GM18870 (cell line): ENCODE measurements around the gene SIGLEC11.
"Not testable (repeated sequence)": the region's sequence is repeated elsewhere in the genome, so short reads cannot be mapped to it uniquely, and the experiment has no call there.

Experiments
- ATAC-seq: cut with Tn5 transposase; IDR thresholded peaks from one replicate; pipeline ENCODE4 v1.9.1; 2021; ENCODE audit warnings: moderate library complexity; ENCODE audit not compliant: unreplicated experiment

The SIGLEC11 gene

DNA sequence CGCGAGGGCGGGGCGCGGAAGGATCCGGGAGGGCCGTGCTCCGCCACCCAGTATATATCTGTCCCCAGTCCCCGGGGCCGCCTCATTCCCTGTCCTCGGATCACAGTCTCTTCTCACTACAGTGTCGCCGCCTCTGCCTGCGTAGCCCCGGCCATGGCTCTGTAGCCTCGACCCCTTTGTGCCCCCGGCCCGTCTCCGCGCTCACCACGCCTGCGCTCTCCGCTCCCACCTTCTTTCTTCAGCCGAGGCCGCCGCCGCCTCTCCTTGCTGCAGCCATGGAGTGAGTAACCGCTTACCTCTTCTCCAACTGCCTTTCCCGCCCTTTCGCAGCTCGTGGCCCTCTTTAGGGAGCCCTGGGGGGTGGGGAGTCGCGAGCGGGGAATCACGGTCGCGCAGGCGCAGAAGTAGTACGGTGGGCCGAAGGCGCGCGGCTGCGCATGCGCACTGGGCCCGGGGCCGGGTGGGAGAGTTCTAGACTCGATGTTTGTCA lies 31.8 kb downstream of the SIGLEC11 start, which contains the start of the genes ATF5 and NUP62:
Gene ATF5 (plus strand): TSS at position 85 of the 490 bp plus-strand sequence. CDS start 1,646 bp downstream, outside the sequence.
Gene NUP62 (minus strand): TSS at position 384 of the 490 bp plus-strand sequence. CDS start 19,697 bp downstream, outside the sequence.
- peak; percentile 41 for ATAC-seq

DNA sequence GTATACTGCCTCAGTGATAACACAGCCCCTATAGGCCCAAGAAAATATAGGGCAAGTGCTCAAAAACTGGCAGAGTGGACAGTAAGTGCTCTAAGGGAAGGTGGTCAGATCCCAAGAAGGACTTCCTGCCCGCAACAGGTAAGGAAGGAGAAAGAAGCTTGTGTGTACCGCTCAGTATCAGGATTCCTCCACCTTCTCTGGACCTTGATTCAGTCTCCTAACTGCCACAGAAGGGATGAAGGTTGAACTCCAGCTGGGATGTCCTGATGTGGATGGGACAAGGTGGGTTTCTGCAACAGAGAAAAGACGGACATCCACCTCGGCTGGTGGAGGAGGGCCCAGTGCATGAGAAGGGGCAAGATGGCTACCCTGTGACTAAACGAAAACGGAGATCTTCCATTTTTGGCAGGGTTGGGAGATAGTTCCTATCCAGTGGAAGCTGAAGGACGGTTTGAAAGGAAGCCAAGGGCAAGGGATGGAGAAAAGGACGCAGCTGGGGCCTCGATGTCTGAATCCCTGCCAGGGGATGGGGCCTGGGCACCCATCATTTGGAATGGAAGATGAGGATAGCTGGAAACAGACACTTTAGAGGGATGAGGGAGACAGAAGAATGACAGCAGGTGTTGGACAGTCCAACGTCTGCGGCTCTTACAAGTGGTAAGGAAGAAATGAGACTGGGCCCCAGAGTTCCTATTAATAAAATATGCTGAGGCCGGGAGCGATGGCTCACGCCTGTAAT lies 33.3 kb downstream of the SIGLEC11 start:
- no peak for ATAC-seq

DNA sequence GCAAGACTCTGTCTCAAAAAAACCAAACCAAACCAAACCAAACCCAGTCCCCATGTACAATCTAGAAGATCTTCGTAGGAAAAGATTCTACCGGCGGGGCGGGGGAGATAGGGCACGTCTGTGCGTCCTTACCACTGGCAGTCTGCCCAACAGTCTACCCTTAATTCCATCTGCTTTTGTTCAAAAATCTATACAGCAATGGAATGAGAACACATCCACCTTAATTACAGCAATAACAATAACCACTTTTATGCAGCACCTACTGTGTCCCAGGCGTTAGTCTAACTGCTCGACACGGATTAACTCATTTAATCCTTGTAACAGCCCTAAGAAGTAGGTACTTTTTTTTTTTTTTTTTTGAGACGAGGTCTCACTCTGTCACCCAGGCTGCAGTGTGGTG lies 34.5 kb downstream of the SIGLEC11 start:
- ATAC-seq: no peak

DNA sequence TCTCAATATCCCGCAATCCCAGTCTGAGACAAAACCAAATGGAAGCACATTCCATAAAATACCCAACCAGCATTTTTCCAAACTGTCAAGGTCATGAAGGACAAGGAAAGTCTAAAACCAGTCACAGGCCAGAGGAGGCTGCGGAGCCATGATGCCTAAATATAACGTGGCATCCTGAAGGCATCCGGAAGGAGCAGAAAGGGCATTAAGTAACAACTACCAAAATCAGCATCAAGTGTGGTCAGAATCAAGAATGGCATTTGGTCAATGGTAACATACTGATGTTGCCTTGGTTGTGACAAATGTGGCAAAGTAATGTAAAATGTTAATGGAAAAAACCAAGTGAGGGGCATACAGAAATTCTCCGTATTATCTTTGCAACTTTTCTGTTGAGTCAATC lies 35.5 kb downstream of the SIGLEC11 start:
- no peak for ATAC-seq

DNA sequence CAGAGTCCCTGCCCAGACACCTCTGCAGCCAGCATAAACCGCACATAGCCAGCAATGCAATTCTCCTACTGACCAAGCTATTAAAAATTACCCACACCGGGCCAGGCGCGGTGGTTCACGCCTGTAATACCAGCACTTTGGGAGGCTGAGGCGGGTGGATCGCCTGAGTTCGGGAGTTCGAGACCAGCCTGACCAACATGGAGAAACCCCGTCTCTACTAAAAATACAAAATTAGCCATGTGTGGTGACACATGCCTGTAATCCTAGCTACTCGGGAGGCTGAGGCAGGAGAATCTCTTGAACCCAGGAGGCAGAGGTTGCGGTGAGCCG lies 36.1 kb downstream of the SIGLEC11 start:
- not testable (repeated sequence) for ATAC-seq

DNA sequence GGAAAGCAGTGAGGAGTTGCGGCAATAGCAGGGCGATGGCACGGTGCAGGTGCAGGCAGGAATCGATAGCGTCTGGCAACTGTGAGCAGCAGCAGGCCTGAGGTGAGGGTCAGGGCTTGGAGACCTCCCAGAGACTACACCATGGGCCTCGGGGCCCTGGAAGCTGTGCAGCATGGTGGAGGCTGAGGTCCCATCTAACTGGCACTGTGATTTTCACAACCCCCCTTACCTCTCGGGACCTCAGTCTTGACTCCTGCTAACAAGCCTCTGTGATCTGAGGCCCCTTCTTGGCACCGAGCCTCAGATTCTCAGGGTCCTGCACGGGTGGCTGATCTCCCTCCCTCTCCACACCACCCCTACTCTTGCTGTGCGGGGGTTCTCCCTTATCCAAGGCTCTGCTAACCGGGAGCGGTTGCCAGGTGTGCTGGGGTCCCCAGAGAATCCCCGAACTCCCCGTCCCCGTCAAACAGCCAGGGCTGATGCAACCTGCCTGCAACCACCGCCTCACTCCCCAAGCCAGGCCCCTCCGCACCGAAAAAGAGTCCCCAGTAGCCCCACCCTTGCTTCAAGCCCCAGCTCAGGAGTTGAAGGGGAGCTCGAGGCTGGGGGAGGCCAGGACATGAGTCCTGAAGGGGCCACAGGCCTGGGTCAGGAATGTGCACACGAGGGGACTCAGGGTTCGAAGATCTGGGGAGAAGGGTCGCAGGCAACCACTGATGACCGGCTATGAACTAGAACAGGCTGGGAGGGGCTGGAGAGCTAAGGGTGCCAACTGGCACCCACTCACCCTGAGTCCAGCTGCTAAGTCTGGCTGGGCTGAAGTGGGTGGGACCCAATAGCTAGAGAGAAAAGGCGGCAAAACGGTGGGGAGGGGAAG lies 36.7 kb downstream of the SIGLEC11 start:
- no peak for ATAC-seq

DNA sequence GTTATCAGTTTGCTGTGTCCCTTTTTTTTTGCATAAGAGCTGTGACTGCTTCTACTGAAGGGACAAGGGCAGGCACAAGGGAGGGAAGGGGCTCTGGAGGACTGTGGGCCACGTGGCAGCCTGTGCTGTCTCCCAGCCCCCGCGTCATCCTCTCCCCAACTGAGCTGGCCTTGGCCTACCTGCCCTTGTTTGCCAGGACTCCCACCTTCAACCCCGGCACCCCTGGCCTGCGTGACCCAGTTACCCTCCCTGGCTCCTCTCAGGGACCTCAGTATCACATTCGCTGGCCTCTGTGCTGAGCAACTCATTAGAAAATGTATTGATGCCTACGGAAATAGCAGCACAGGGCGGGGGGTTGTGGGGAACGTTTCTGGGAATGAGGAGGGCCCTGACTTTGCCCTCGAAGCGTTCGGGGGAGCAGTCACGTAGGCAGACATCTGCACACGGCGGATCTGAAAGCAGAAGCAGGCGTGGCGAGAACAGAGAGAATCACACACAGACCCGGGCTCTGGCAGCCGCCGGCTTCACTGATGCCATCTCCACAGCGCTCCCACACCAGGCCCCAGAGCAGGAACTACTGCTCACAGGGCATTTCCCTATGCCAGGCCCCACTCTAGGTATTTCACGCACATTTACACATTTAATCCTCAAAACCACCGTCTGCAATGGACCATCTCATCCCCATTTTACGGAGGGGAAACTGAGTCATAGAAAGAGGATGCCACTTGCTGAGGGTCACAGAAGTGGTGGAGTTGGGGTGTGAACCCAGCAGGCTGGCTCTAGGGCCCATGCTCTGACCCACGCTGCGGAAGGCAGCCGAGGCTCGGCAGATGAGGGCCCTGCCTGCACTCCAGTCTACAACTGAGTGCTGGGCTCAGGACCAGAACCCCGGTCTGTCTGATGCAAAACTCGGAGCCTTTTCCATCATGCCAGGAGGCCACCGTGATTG lies 37.6 kb downstream of the SIGLEC11 start:
- no peak for ATAC-seq

DNA sequence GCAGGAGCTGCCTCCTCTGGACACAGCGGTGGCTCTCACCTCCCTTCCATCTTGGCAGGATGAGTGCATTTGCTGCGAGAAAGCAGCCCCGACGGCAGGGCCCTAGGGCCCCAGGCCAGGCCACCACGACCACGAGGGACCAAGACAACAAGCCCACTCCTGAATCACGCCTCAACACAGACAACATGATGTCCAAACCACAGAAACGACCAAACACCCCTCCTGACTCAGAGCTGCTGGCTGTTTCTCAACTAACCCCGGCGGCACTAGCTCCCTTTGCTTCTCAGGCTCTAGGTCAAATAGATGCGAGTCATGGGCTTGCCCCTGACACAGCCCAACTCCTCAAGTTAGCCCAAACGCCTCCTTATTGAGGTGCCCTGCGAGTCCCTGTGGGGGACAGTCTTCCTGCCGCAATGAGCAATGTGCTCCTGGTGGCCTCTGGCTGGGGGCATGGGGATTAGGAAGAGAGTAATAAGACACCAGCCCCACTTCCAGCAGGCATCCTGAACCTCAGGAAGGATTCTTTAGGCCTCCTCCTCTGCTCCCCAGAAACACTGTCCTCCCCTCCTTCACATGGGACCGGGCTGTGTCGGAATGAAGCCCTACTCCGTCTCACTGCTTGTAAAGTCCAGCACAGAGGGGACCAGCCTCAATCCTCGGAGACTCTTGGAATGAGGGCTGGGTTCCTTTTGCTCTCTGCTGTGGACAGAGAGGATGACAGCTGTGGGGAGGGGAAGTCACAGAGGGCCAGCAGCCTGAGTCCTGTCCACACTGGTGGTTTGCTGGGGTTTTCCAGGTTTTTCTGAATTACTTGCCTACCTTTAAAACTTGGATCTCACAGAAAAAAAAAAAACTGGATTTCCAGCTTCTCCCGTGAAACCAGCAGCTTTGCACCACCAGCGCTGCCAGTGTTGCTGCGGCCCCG lies 38.8 kb downstream of the SIGLEC11 start:
- ATAC-seq: no peak

DNA sequence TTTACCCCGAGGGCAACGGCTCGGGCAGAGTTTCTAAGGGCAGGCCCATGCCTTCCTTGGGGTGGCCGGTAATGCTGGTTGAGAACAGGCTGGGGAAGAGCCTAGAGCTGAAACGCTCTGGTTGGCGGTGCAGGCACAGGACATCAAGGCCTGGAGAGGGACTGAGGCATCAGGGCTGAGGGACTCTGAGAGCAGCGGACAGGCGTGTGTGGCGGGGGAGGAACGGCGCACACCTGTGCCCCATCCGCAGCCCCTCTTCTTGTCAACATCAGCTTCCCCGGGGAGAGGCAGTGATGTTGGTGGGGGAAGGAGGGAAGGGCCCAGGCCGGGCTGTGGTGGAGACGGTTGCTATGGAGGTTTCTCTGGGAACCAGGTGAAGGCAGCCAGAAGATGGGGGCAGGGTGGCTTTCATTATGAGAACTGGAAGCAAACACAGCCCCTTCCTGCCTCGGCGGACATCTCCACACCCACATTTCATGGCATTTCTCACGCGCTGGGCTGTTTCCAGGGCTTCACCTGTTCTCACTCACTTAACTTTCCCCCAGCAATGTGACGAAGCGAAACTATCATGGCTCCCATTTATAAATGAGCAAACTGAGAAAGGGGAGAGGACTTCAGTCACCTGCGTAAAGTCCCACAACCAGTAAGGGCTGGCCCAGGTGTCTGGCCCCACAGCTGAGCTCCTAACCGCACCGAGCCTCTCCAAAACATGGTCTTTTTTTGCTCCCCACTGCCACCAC lies 40.2 kb downstream of the SIGLEC11 start:
- ATAC-seq: no peak

DNA sequence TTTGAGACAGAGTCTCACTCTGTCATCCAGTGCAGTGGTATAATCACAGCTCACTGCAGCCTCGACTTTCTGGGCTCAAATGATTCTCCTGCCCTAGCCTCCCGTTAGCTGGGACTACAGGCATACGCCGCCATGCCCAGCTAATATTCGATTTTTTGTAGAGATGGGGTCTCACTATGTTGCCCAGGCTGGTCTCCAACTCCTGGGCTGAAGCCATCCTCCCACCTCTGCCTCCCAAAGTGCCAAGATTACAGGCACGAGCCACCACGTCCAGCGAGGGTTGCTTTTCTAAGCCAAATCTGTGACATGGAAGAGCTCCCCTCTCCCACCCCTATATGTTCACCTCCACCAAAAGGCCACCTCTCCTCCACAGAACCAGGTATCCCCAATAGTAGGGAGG lies 42.9 kb downstream of the SIGLEC11 start:
- no peak for ATAC-seq

DNA sequence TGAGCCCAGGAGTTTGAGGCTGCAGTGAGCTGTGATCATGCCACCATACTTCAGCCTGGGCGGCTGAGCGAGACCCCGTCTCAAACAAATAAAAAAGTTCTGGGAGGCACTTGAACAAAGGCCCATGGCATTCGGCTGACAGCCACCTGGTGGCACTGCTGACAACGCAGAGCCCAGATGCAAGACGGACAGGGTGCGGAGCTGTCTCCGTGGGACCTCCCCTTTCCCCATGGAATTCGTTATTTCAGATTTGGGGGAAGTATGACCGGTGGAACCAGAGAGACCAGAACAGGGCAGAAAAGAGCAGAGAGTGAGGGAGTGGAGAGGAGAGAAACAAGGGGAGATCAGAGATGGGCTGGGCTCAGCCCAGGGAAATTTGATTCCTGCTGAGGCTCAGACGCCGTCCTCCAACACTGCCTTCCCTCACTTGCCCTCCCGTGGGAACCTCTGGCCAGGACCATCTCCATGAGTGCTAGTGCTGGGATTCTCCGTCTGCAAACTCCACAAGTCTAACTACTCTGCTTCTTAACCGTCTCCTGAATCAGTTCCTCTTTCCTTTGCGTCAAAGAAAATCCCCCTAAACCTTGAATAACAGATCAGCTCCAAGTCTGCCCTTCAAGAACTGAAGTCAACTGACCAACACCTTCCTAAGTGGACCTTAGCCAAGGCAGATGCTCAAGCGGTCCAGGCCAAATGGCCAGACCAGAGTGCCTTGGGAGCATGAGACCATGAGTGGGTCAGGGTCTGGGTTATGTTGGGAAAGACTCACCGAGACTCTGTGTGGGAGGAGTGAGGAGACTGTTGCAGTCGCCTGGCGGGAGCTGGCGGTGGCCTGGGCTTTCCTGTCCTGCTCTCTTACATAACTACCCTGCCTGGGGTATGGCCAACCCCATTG lies 43.9 kb downstream of the SIGLEC11 start:
- no peak for ATAC-seq

DNA sequence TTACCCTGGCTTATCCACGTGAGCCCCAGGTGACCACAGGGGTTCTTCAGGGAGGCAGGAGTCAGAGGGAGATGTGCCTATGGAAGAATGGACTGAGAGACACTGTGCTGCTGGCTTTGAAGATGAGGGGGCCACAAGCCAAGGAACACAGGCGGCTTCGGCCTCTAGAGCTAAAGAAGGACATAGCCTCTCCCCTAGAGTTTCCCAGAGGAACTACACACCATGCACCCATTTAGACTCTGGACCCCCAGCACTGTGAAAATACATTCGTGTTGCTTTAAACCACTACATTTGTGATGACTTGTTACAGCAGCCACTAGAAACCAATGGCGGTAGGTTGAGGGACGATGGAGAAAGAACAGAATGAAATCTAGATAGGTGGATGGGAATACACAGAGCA lies 45.7 kb downstream of the SIGLEC11 start:
- no peak for ATAC-seq

DNA sequence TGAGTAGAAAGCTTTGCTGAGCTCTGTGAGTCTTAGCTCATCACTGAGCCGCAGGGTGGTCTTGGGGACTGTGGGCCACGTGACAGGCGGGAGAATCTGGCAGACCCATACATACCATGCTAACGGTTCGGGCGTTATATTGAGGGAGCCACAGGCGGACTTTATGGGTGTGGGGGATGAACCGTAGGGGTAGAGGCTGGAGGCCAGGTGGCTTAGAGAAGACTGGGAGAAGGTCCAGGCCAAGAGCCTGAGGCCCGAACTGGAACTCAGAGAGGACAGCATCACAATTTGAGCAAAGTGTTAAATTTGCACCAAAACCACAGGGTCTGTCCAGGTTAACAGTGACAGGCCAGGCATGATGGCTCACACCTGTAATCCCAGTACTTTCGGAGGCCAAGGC lies 47.3 kb downstream of the SIGLEC11 start:
- no peak for ATAC-seq

DNA sequence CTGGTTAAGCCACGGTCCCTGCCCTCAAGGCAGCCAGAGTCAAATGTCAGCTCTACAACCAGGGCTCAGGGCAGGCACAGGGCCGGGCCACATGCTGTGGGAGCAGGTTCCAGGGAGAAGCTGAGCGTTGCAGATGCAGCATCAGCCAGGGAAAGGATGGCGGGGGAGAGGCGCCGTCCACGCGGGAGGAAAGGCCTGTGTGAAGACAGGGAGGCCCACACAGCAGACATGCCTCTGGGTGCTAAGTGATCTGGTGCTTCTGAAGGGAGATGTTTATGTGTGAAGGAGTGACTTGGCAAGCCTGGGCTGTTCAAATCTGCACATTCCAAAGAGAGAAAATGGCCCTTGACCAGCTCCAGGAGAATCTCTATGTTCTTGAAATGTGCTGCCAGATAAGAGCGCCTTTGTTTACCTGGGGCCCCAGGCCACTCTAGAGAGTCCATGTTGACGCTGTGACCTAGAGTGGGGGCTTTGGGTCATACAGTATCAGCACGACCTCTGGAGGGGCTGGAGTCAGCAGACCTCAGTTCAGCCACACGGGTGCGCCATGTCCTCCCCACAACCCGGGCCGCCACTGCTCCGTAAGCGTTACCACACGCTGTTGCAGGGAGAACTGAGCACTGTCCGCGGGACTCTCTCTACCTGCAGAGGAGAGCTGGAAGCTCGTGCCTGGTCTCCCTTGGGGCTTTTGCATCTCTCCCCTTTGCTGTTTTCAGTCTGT lies 47.8 kb downstream of the SIGLEC11 start:
- ATAC-seq: no peak

DNA sequence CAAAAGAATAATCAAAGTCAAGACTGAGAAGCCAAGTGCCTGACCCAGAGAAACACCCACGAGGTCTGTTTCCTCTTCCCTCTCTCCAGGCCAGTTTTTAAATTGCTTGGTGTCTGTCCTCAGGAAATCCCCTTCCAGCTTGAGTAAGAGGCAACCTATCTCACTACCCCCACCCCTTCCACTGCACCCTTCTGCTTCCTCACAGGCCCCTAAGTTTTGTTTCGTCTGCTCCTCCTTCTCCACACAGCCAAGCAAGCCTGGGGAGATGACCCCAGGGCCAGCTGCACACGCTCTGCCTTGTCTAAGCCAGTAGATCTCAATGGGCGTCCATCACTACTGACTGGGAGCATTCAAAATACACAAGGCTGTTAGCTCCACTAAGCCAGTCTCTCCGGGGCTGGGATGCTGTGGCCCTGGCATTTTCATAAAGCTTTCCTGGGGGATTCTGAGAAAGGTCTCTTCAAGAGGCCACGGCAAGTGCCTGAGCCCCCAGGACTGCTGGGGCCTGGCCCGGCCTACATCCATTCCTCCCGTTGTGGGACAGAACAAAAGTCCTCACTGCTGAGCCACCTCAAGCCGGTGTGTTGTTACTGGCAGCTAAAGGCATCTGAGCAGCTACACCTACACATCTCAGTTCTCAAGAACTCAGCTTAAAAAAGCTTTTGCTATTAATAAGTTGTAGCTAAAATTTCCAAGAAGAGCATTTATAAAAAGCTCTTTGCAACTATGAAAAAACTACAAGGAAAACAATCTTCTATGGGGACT lies 49.4 kb downstream of the SIGLEC11 start:
- ATAC-seq: no peak

DNA sequence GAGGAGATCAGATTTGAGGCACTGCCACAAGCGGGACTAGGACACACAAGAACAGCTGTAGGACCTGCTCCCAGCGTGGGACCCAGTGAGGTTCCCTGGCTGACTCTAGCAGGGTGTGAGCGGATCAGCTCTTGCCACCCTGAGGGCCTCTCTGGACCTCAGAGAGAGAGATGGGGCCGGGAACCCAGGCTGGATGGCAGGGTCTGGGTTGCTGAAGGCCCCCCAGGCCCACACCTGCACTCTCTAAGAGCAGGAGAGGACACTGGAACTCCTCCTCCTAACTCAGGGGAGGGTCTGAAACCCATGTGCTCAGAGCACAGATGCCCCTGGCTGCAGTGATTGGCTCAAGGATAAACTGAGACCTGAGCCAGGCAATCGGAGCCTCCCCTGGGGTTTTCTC lies 50.8 kb downstream of the SIGLEC11 start:
- ATAC-seq: no peak
